Activated B cell treated with CpG ODN at 0.5 μM for 24 hours (primary cell): Measurements from ENCODE around the gene NGEF. TPM values are rescaled to one million over a fixed set of nuclear protein-coding genes. Genes with fewer than 3 reads are reported as not detected.

ENCODE experiments used
- ATAC-seq: fragments of 200-7000 bp; cut with Tn5 transposase; one replicate; pipeline ENCODE4 v1.10.0; 2021; ENCODE audit warnings: low read depth, mild to moderate bottlenecking, moderate library complexity
- CTCF ChIA-PET: fragments of 350-600 bp; sonication (Branson Sonifier 250); formaldehyde crosslinking; loops from one replicate; lab custom pipeline; 2021; ENCODE audit warnings: antibody characterized with exemption; lab: Charles Lee
- POLR2A ChIA-PET: fragments of 350-600 bp; sonication (Branson Sonifier 250); formaldehyde crosslinking; loops from one replicate; lab custom pipeline; 2021; ENCODE audit warnings: antibody characterized with exemption; lab: Charles Lee
- DNase-seq: peaks from one replicate; pipeline ENCODE4 v3.0.0; 2022
- H3K27ac Mint-ChIP-seq: one replicate; pipeline ENCODE4 v1.8.0; 2020; ENCODE audit warnings: mixed read lengths
- H3K27me3 Mint-ChIP-seq: one replicate; pipeline ENCODE4 v1.8.0; 2021; ENCODE audit warnings: mixed read lengths
- H3K36me3 Mint-ChIP-seq: one replicate; pipeline ENCODE4 v1.8.0; 2021; ENCODE audit warnings: low read depth, mixed read lengths
- H3K4me1 Mint-ChIP-seq: one replicate; pipeline ENCODE4 v1.8.0; 2021; ENCODE audit warnings: mixed read lengths
- H3K4me3 Mint-ChIP-seq: one replicate; pipeline ENCODE4 v1.8.0; 2020; ENCODE audit warnings: mild to moderate bottlenecking, mixed read lengths
- H3K9me3 Mint-ChIP-seq: one replicate; pipeline ENCODE4 v1.8.0; 2020; ENCODE audit warnings: mixed read lengths
- CTCF ChIP-seq: fragments of 200-600 bp; IDR thresholded peaks from one replicate; pipeline ENCODE4 v1.8.0; 2022; ENCODE audit warnings: antibody characterized with exemption, mild to moderate bottlenecking
- intact Hi-C: fragments of 100-400 bp; cut with micrococcal nuclease; formaldehyde crosslinking; loops from one replicate; pipeline ENCODE4 v1.15.1; 2024
- total RNA-seq: library from RNA; stranded (reverse); gene quantifications from 2 replicates; pipeline ENCODE4 v1.2.3, GENCODE V29; 2022

Gene NGEF
- total RNA-seq, 1 donor from 2014 or later, result not detected

- TF ChIP-seq CTCF, result no peak
- CTCF ChIA-PET, result no interaction called here
- intact Hi-C loops, result no loop called here
- no peaks in the 10 kb centered on the region for H3K9me3 Mint-ChIP-seq
- H3K36me3 Mint-ChIP-seq, result no peaks in the 10 kb centered on the region
- no peaks in the 10 kb centered on the region for H3K27me3 Mint-ChIP-seq
- H3K4me3 Mint-ChIP-seq, result no peak overlapping the region
- no peak overlapping the region for H3K27ac Mint-ChIP-seq
- no peak for ATAC-seq
- POLR2A ChIA-PET, result no interaction called here
- H3K4me1 Mint-ChIP-seq, result no peaks in the 10 kb centered on the region
- DNase-seq, result no peak
These were observed 112.0 kb downstream of the NGEF start for GRCh38 chr2:232900811-232901735.

- ATAC-seq, result no peak
- no peak for TF ChIP-seq CTCF
- H3K36me3 Mint-ChIP-seq, result no peaks in the 10 kb centered on the region
- H3K4me3 Mint-ChIP-seq, result no peak overlapping the region
- no peaks in the 10 kb centered on the region for H3K9me3 Mint-ChIP-seq
- no peaks in the 10 kb centered on the region for H3K4me1 Mint-ChIP-seq
- POLR2A ChIA-PET, result interaction anchor here (1.0 kb wide), 1 partner anchor 161 kb away, joined by 7 read pairs; the partner anchor contains the start of gene INPP5D
- CTCF ChIA-PET, result no interaction called here
- H3K27me3 Mint-ChIP-seq, result no peaks in the 10 kb centered on the region
- DNase-seq, result no peak
- H3K27ac Mint-ChIP-seq, result no peak overlapping the region
- intact Hi-C loops, result no loop called here
These were observed 114.2 kb downstream of the NGEF start for GRCh38 chr2:232898592-232899543.

DNA sequence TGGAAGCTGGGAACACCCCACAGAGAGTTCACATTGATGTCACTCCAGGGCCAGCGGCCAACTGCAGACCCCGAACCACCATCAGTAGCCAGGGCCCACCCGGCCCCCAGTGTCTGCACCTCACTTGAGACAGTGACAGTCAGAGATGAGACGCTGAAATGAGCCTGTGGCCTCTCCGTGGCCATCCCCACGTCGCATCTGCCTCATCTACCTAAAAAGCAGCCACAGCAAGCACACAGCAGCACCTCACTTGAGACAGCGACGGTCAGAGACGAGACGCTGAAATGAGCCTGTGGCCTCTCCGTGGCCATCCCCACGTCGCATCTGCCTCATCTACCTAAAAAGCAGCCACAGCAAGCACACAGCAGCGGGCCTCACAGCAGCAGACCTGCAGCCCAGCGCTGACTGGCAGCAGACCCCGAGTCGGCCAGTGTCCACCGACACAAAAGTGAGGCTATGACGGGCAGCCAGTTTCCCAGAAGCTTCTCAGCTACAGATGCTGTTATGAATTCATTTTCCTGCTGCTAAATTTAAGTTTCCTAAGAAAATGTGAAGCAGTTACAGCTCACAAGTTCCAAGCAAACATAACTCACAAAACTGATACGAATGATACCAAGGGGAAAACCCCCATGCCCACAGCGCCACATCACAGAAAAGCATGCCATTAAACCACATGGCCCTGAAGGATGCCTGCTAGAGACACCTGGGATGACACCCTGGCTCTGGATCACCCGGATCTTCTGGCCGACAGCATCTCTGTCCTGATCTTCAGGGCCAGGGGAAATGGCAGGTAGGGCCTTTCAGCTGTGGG, 115.3 kb downstream of the NGEF start:
- ChIA-PET POLR2A (interaction anchor here (1.0 kb wide), 1 partner anchor 162 kb away, joined by 7 read pairs; the partner anchor contains the start of gene INPP5D), CTCF (no interaction called here)
- no peak for TF ChIP-seq CTCF
- H3K27me3 Mint-ChIP-seq, result peaks cover under 1% of the 10 kb centered on the region
- H3K27ac Mint-ChIP-seq, result no peak overlapping the region
- intact Hi-C loops, result no loop called here
- H3K4me1 Mint-ChIP-seq, result no peaks in the 10 kb centered on the region
- DNase-seq, result no peak
- no peaks in the 10 kb centered on the region for H3K9me3 Mint-ChIP-seq
- no peak overlapping the region for H3K4me3 Mint-ChIP-seq
- ATAC-seq, result no peak
- H3K36me3 Mint-ChIP-seq, result no peaks in the 10 kb centered on the region

- no peak for ATAC-seq
- DNase-seq, result no peak
- H3K4me1 Mint-ChIP-seq, result no peaks in the 10 kb centered on the region
These were observed 116.1 kb downstream of the NGEF start for GRCh38 chr2:232896720-232897597.

More at GRCh38 chr2:232896720-232897597, 116.1 kb downstream of the NGEF start:
- ChIA-PET POLR2A (no interaction called here), CTCF (no interaction called here)
- intact Hi-C loops, result no loop called here
- Mint-ChIP-seq H3K4me3 (no peak overlapping the region), H3K27me3 (peaks cover 9% of the 10 kb centered on the region), H3K36me3 (no peaks in the 10 kb centered on the region), H3K9me3 (no peaks in the 10 kb centered on the region), H3K27ac (no peak overlapping the region)
- TF ChIP-seq CTCF, result no peak
